SK-N-SH treated with all-trans-retinoic acid at 6 μM for 48 hours (cell line): ENCODE measurements around the gene NEDD4.

Source experiments
- ARNTL ChIP-seq: fragments of 450-650 bp; formaldehyde crosslinking; IDR thresholded peaks from 2 replicates; pipeline ENCODE4 v1.5.0; 2020; ENCODE audit warnings: low read depth, mild to moderate bottlenecking, moderate library complexity, borderline replicate concordance
- SNAI2 ChIP-seq: fragments of 250-450 bp; sonication (Bioruptor Pico); IDR thresholded peaks from 2 replicates; pipeline ENCODE4 v1.5.0; 2020; ENCODE audit warnings: mild to moderate bottlenecking, moderate library complexity
- ZFP3 ChIP-seq: fragments of 250-450 bp; sonication (Bioruptor Pico); IDR thresholded peaks from 2 replicates; pipeline ENCODE4 v1.5.0; 2020; ENCODE audit warnings: mild to moderate bottlenecking, moderate library complexity
- TF ChIP-seq, protein P1 (sequence below): fragments of 250-450 bp; sonication (Bioruptor Pico); IDR thresholded peaks from 2 replicates; pipeline ENCODE4 v1.8.0; 2020; ENCODE audit warnings: mild to moderate bottlenecking, moderate library complexity, borderline replicate concordance

DNA sequence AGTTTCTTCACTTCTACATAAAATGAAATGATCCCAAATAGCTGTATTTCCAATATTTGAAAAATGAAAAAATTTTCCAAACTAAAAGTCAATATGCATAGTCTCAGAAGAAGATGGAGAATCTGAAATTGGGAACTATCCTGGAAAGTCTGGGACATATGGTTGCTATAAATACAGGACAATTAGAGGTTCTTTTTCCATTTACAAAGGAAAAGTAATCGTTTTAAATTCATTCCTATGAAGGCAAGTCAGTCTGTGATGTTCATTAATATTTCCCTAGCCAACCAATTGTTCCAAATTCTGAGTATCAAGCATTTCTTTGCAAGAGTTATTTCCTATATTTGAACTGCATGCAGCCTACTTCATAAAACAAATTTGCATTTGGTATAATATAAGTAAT lies 102.2 kb downstream of the NEDD4 start:
- TF ChIP-seq ARNTL, result no peak
- TF ChIP-seq, protein P1, sequence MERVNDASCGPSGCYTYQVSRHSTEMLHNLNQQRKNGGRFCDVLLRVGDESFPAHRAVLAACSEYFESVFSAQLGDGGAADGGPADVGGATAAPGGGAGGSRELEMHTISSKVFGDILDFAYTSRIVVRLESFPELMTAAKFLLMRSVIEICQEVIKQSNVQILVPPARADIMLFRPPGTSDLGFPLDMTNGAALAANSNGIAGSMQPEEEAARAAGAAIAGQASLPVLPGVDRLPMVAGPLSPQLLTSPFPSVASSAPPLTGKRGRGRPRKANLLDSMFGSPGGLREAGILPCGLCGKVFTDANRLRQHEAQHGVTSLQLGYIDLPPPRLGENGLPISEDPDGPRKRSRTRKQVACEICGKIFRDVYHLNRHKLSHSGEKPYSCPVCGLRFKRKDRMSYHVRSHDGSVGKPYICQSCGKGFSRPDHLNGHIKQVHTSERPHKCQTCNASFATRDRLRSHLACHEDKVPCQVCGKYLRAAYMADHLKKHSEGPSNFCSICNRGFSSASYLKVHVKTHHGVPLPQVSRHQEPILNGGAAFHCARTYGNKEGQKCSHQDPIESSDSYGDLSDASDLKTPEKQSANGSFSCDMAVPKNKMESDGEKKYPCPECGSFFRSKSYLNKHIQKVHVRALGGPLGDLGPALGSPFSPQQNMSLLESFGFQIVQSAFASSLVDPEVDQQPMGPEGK (CRISPR knock-in tag), result no peak
- no peak for TF ChIP-seq ZFP3 (CRISPR knock-in tag)
- no peak for TF ChIP-seq SNAI2 (CRISPR knock-in tag)
